Mucosa of stomach (tissue), 1 donor: ENCODE data around the gene CCDC61.

Experiments
- H3K27me3 ChIP-seq: one replicate; pipeline ENCODE4 v1.7.0; 2013; ENCODE audit warnings: mild to moderate bottlenecking, low read length; ENCODE audit not compliant: control insufficient read depth, insufficient read depth
- H3K36me3 ChIP-seq: one replicate; pipeline ENCODE4 v1.7.0; 2013; ENCODE audit warnings: low read length; ENCODE audit not compliant: control insufficient read depth, insufficient read depth
- H3K4me1 ChIP-seq: one replicate; pipeline ENCODE4 v1.7.0; 2013; ENCODE audit warnings: mild to moderate bottlenecking, low read length; ENCODE audit not compliant: control insufficient read depth, insufficient read depth
- H3K4me3 ChIP-seq: one replicate; pipeline ENCODE4 v1.7.0; 2013; ENCODE audit warnings: low read length
- H3K9ac ChIP-seq: one replicate; pipeline ENCODE4 v1.7.0; 2013; ENCODE audit warnings: mild to moderate bottlenecking, low read length, moderate library complexity
- H3K9me3 ChIP-seq: one replicate; pipeline ENCODE4 v1.7.0; 2013; ENCODE audit warnings: mild to moderate bottlenecking, low read length, moderate library complexity; ENCODE audit not compliant: control insufficient read depth
- donor health status: Pancreatic carcinoma.

The CCDC61 gene

DNA sequence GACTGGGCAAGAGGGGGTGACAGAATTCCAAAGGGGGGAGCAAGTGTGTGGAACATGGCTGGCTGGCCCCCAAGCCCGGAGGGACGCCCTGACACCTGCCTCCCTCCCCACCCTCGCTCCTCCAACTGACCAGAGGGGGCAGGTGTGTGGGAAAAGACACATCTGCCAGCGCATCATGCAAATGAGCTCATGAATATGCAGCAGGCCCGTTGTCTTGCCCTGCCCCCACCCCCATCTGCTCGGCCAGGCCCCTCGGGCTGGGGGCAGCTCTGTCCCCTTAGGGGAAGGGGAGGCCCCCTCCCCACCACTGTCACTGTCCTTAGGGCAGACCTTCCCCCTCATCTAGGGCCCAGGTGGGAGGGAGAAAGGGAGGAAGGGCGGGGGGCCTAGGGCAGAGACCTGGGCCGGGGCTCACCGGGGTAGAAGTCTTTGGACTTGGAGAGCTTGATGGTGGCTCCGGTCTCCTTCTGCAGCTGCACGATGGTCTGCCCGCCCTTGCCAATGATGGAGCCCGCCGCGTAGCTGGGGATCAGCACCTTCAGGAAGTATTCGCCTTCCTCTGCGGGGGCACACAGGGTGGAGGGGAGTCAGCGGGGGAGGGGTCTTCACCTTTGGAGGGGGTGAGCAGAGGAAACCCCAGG is 34.6 kb upstream of the CCDC61 start:
- no peak overlapping the region for H3K4me3 ChIP-seq
- no peak overlapping the region for H3K9ac ChIP-seq
- no peaks in the 10 kb centered on the region for H3K4me1 ChIP-seq
- H3K9me3 ChIP-seq = no peaks in the 10 kb centered on the region
- H3K36me3 ChIP-seq = no peaks in the 10 kb centered on the region
- peaks cover 6% of the 10 kb centered on the region for H3K27me3 ChIP-seq

DNA sequence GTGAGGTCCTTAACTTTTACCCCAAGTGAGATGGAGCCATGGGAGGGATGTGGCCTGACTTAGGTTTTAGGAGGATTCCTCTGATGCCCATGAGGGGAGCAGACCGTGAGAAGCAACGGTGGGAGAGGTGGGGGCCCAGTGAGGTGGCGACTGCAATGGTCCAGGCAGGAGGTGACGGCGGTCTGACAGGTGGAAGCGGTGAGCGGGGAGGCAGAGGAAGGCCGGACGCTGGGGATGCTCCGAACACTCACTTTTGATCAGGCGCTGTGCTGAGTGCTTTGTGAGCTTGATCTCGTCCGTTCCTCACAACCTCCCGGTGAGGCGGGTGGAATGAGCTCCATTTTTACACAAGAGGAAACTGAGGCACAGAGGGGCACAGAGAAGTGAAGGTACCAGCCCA is 33.2 kb upstream of the CCDC61 start:
- Histone ChIP-seq H3K4me3 (no peak overlapping the region), H3K9me3 (no peaks in the 10 kb centered on the region), H3K36me3 (no peaks in the 10 kb centered on the region), H3K9ac (no peak overlapping the region), H3K4me1 (no peaks in the 10 kb centered on the region), H3K27me3 (peaks cover 6% of the 10 kb centered on the region)

DNA sequence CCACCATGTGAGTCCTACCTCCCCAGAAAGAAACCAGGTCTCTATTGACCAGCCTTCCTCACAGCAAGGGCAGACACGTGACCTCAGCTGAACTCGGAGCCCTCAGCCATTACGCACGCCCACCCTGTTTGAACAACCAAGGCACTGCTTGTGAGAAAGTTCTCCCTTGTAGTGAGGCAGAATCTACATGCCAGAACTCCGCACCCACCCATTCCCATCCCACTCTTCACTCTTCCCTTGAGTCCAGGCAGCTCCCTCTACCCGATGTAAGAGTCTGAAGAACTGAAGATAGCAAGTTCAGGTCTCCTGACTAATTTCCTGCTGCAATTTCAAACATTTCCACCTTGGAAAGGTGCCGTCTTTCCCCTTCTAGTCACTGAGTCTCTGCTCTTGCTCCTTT is 28.0 kb upstream of the CCDC61 start:
- H3K36me3 ChIP-seq = no peaks in the 10 kb centered on the region
- no peaks in the 10 kb centered on the region for H3K9me3 ChIP-seq
- H3K27me3 ChIP-seq = peaks cover 23% of the 10 kb centered on the region
- no peak overlapping the region for H3K4me3 ChIP-seq
- H3K4me1 ChIP-seq = no peaks in the 10 kb centered on the region
- no peak overlapping the region for H3K9ac ChIP-seq

DNA sequence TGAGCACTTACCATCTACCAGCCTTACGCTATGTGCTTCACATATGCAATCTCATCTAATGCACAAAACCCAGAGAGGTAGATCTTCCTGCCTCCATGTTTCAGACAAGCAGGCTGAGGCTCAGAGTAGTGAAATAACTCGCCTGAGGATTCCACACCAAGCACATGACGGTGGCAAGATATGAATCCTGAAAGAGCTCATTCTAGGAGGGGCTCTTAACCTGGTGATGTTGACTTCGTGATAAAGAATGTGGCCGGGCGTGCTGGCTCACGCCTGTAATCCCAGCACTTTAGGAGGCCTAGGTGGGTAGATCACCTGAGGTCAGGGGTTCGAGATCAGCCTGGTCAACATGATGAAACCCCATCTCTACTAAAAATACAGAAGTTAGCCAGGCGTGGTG is 26.6 kb upstream of the CCDC61 start:
- no peak overlapping the region for H3K9ac ChIP-seq
- H3K4me3 ChIP-seq = no peak overlapping the region
- peaks cover 29% of the 10 kb centered on the region for H3K27me3 ChIP-seq
- no peaks in the 10 kb centered on the region for H3K4me1 ChIP-seq
- H3K36me3 ChIP-seq = no peaks in the 10 kb centered on the region
- no peaks in the 10 kb centered on the region for H3K9me3 ChIP-seq

DNA sequence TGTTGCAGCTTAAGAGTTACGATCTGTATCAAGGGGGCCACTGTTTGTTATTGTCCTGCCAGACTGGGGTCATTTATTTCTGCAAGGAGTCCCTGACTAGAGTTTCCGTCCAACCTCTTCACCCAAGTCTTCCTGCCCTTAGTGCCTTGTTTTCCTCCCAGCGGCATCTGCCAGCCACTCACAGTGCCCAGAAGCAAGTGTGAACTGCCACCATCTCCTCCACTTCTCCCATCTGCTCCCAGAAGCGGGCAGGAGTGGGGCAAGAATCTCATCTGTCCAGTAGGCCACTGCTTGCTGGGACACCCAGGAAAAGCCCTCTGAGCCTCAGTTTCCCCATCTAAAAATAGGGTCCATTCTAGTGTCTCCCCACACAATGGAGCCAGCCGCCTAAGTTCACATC is 25.6 kb upstream of the CCDC61 start:
- peaks cover 40% of the 10 kb centered on the region for H3K27me3 ChIP-seq
- no peak overlapping the region for H3K4me3 ChIP-seq
- H3K9me3 ChIP-seq = no peaks in the 10 kb centered on the region
- H3K9ac ChIP-seq = no peak overlapping the region
- H3K4me1 ChIP-seq = no peaks in the 10 kb centered on the region
- H3K36me3 ChIP-seq = no peaks in the 10 kb centered on the region

DNA sequence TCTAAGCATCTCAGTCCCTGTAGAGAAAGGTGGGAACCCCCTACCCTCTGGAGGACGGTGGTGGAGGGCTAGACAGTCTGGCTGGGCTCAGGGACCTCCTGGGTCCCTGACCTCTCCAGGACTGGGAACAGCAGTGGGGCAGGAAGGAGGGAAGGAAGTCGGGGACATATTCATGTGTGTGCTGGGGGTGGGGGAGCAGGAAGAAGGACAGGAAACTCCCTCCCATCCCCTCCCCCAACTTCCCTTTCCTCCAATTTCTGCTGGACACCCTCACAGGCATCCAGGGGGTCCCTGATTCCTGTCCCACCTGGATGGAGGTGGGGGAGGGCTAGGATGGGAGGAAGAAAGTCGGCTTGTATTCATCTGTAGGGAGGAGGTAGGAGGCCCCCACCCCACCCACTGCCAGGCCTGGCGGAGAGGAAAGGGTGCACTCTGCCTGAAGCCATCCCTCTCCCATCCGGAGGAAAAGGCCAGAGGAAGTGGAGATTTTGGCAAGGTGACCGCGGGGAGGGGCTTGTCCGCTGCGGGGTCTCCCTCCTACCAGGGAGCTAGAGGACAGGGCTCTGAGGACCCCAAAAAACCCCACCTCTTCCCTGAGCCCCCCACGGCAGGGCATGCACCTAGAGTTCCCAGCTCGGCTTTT is 23.9 kb upstream of the CCDC61 start:
- H3K27me3 ChIP-seq = peaks cover 50% of the 10 kb centered on the region
- H3K36me3 ChIP-seq = no peaks in the 10 kb centered on the region
- no peak overlapping the region for H3K4me3 ChIP-seq
- no peaks in the 10 kb centered on the region for H3K9me3 ChIP-seq
- no peak overlapping the region for H3K9ac ChIP-seq
- H3K4me1 ChIP-seq = no peaks in the 10 kb centered on the region

DNA sequence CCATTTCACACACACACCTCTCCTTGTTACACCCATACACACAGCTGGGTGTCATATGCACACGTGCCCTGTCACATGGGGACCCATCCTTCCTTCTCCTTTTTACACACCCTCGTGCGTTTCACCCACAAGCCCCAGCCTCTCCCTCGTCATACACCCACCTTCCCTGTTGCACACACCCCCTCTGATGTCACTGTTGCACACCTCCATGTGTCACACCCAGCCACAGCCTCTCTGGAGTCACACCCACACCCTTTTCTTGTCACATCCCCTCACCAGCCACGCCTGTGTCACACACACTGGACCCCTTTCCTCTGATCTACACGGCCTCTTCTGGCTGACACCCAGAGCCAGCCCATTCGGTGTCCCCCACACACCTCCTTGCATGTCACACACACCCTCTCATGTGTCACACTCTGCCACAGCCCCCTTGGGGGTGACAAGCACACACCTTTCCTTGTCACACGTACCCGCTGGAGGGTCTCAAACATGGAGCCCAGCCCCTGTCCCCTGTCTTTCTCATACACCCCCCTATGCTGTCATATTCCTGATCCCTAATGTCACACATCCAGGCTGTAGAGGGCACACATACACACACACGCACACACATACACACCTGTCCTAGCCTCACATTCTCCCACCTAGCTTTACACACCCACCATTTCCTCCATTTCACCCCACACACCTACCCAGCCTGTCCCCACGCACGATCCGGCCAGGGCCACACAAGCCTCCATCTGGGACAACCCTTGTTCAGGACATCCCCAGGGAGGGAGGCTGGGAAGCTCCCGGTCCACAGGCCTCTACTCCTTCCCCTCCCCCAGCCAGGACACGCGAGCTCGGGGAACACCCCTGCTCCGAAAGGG is 23.0 kb upstream of the CCDC61 start:
- Histone ChIP-seq H3K4me1 (no peaks in the 10 kb centered on the region), H3K4me3 (no peak overlapping the region), H3K27me3 (peaks cover 50% of the 10 kb centered on the region), H3K36me3 (no peaks in the 10 kb centered on the region), H3K9ac (no peak overlapping the region), H3K9me3 (no peaks in the 10 kb centered on the region)

DNA sequence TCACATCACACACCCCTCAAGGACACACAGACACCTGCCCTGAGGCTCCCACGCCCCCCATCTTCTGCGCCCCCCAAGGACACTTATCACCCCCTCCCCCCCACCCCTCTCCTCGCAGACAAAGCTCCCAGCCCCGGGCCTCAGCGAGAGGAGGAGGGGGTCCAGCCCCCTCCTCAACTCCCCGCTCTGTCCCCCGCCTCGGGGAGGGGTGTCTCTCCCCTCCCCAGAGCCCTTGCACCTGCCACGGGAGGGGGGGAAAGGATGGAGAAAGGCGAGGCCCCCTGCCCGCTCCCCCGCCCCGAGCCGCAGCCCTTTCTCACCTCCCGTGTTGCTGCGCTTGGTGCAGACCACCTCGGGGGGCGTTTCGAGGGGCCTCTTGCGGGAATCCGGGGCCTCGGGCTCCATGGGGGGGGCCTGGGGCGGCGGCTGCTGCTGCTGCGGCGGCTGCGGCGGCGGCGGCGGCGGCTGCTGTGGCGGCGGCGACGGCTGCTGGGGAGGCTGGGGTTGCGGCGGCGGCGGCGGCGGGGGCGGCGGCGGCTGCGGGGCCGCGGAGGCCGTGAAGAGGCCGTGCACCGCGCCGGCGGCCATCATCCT is 22.2 kb upstream of the CCDC61 start:
- no peak overlapping the region for H3K4me3 ChIP-seq
- peaks cover 50% of the 10 kb centered on the region for H3K27me3 ChIP-seq
- no peaks in the 10 kb centered on the region for H3K4me1 ChIP-seq
- H3K9me3 ChIP-seq = no peaks in the 10 kb centered on the region
- no peak overlapping the region for H3K9ac ChIP-seq
- no peaks in the 10 kb centered on the region for H3K36me3 ChIP-seq

DNA sequence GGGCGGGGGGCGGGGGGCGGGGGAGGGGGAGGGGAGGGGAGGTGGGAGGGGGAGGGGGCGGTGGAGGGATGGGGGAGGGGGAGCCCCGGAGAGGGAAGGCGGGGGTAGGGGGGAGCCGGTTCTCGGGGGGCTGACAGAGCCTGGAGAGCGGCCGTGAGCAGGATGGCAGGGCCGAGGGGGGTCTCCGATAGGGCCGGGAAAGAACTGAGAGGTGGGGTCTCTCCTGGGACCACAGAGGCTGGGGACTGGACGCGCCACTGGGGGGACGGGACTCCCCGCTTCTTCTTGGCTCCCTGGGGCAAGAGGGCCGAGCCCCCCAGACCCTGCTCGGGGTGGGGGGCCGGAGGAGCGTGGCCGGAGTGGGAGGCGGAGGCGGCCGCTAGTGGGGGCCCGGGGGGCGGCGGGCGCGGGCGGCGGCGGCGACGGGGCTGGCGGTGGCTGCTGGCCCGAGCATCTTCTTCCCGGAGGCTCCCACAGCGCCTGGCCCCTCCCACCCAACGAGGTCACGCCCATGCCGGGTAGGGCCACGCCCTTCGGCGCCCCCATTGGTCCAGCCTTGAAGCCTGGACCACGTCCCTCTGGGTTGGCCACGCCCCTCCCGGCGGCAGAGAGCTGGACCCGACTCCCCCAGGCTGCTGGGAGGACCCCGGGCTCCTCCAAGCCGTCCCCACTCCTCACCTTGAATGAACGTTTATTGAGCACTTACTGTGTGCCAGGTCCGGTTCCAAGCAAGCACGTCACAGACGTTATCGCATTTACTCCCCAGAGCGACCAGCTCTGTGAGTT is 21.5 kb upstream of the CCDC61 start, which contains the start of gene NOVA2:
NOVA2 (minus strand) TSS at position 313 of the 786 bp plus-strand sequence. CDS start 514 bp downstream, outside the sequence.
- H3K9ac ChIP-seq = no peak within 1 kb of the TSS

DNA sequence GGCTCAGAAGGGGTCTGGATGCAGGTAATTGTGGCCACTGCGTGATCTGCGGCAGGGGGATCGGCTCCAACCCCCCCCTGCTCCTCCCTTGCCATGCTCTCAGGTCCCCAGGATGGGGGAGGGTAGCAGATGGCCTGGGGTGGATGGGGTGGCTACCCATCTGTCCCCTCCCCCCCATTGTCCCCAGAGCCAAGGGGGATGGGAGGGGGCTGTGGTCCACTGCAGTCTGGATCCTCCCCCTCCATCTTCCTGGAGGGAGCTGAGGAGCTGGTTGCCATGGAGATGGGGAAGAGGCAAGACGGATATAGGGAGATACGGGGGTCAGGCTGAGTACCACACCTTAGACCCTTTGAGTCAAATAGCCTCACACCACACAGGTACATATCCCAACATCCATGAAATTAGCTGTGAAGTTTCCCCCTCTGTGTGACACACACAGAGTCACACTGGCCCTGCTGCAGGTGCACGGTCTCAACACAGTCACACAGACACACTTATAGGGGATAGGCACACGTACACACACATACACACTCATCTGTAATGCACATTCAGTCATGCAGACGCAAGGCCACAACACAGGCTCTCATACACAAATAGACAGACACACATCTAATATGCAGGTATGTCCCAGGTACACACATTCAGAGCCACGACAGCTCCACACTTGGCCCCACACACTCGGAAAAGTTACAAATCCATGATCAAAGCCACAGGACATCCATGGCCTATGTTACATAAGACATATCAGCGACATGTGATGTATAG is 19.8 kb upstream of the CCDC61 start:
- no peaks in the 10 kb centered on the region for H3K9me3 ChIP-seq

More for the DNA sequence above, 21.5 kb upstream of the CCDC61 start, which contains the start of gene NOVA2:
- Histone ChIP-seq H3K27me3 (peaks cover 50% of the 10 kb centered on the region), H3K9me3 (no peaks in the 10 kb centered on the region), H3K36me3 (no peaks in the 10 kb centered on the region), H3K4me3 (no peak within 1 kb of the TSS), H3K4me1 (no peaks in the 10 kb centered on the region)

DNA sequence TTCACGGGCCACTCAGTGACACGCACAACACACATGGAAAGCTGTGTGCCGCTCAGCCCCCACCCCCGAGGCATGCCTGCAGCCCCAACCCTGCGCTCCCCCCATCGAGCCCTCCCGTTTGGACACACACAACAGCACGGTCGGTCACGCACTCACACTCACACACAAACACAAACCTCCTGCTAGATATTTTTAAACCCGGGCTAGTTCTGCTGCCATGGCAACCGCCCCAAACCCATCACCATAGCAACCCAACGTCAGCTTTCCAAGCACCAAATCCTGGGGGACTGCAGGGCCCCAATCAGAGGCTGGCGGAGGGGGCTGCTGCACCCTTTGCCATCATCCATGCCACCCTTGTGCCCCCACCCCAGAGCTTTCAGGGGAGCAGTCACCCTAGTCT is 19.1 kb upstream of the CCDC61 start:
- Histone ChIP-seq H3K9me3 (no peaks in the 10 kb centered on the region), H3K27me3 (peaks cover 38% of the 10 kb centered on the region), H3K4me3 (no peak overlapping the region), H3K9ac (no peak overlapping the region), H3K36me3 (no peaks in the 10 kb centered on the region), H3K4me1 (no peaks in the 10 kb centered on the region)

More for the DNA sequence above, 19.8 kb upstream of the CCDC61 start:
- Histone ChIP-seq H3K9ac (no peak overlapping the region), H3K27me3 (peaks cover 44% of the 10 kb centered on the region), H3K4me1 (no peaks in the 10 kb centered on the region), H3K4me3 (no peak overlapping the region), H3K36me3 (no peaks in the 10 kb centered on the region)
